SJSA1 (cell line): ENCODE results near the gene GPR160. TPM values are rescaled to one million over a fixed set of nuclear protein-coding genes. Genes with fewer than 3 reads are reported as not detected.

Experiments used
- DNase-seq, 2 experiments: peaks; one replicate each; pipeline ENCODE4 v3.0.0-alpha.2; 2015 to 2020; ENCODE audit warnings: low spot score in 2 of 2, low read depth in 1 of 2
- H3K27ac ChIP-seq: fragments of 250-450 bp; sonication (Bioruptor Pico); 2 replicates; pipeline ENCODE4 v1.5.1; 2020; ENCODE audit warnings: mild to moderate bottlenecking, moderate library complexity
- H3K27me3 ChIP-seq: fragments of 250-450 bp; sonication (Bioruptor Pico); replicated peaks from 2 replicates; pipeline ENCODE4 v1.5.1; 2020; ENCODE audit warnings: mild to moderate bottlenecking, moderate library complexity
- H3K36me3 ChIP-seq: fragments of 250-450 bp; sonication (Bioruptor Pico); 2 replicates; pipeline ENCODE4 v1.5.1; 2020; ENCODE audit warnings: mild to moderate bottlenecking
- H3K4me1 ChIP-seq: fragments of 250-450 bp; sonication (Bioruptor Pico); replicated peaks from 2 replicates; pipeline ENCODE4 v1.6.1; 2021; ENCODE audit warnings: mild to moderate bottlenecking
- H3K4me3 ChIP-seq: fragments of 250-450 bp; sonication (Bioruptor Pico); 2 replicates; pipeline ENCODE4 v1.5.1; 2020; ENCODE audit warnings: mild to moderate bottlenecking
- H3K9me3 ChIP-seq: fragments of 250-450 bp; sonication (Bioruptor Pico); replicated peaks from 2 replicates; pipeline ENCODE4 v1.5.1; 2020; ENCODE audit warnings: mild to moderate bottlenecking
- total RNA-seq: library from RNA; depleted of rRNA; stranded (reverse); fragments of >200 nt; shearing (Covaris generic); gene quantifications from 2 replicates; pipeline ENCODE4 v1.2.3, GENCODE V29; 2014; rRNA removed

Gene GPR160
- 0.89 TPM in 1 of 2 replicates, not detected in the other for total RNA-seq

DNA sequence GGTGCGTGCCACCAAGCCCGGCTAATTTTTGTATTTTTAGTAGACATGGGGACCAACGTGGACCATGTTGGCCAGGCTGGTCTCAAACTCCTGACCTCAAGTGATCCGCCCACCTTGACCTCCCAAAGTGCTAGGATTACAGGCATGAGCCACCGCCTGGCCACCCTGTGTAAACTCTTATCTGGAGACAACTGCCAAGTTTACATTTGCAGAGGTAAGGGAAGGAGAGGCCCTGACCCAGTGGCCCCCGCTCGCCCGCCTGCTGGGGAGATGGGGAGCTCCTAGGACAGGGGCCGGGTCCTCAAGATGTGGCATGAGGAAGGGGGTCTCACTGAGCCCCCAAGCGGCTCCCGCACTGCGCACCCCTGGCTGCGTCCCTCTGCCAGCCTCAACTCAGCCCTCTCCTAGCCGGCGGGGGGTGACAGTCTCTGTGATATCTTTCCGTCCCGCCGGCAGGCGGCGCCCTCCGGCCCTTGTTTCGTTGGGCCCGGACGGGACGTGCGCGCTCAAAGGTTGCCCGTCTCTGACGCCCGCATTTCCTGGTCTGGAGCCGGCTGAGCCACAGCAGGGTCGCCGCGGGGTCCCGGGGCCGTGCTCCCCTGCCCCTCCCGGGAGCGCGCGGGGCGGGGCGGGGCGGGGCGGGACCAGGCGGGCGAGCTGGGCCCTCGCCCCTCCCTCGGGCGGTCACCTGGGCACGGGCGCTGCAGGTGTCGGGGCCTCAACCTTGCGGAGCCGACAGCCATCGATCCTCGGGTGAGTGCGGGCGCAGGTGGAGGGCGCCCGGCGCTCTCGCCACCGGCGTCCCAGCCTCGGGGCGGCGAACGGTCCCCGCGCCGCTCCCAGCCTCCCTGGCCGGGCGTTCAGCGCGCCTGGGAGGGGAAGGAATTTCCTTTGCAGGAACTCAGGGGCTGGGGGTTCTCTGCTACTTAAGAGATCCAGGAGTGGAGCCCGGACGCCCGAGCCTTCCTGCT, at the start of gene GPR160:
GPR160 (plus strand) TSS at position 533 of the 971 bp plus-strand sequence. CDS start 45,978 bp downstream, outside the sequence.
- DNase-seq, result peak; percentile 20 to 54
- Histone ChIP-seq H3K9me3 (no peaks in the 10 kb centered on the region), H3K4me3 (peak within 1 kb of the TSS; percentile 37), H3K36me3 (no peaks in the 10 kb centered on the region), H3K27me3 (peaks cover 26% of the 10 kb centered on the region), H3K4me1 (peaks cover 10% of the 10 kb centered on the region), H3K27ac (no peak within 1 kb of the TSS)

GRCh38 chr3:169990431-169990830, 47.4 kb upstream of the GPR160 start:
- Histone ChIP-seq H3K4me3 (no peak overlapping the region), H3K9me3 (no peaks in the 10 kb centered on the region), H3K27ac (no peak overlapping the region), H3K27me3 (no peaks in the 10 kb centered on the region), H3K4me1 (no peaks in the 10 kb centered on the region), H3K36me3 (peaks cover 74% of the 10 kb centered on the region)
- DNase-seq, result no peak

DNA sequence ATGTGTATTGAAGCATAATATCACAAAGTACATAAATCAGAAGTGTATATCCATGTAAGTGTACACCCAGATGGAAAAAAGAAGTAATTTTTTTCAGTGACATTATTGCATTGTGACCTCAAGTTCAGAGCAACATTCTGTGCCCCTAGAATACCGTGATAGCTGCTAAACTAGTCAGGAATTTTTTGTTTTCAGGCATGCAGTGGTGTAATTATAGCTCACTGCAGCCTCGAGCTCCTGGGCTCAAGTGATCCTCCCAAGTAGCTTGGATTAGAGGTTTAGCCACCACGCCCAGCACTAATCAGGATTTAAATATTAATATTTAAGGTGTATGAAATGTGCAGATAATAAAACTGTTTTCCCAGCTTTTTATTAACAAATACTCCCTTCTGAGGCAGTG, 45.6 kb upstream of the GPR160 start:
- H3K27ac ChIP-seq, result no peak overlapping the region
- no peaks in the 10 kb centered on the region for H3K4me1 ChIP-seq
- no peak for DNase-seq
- H3K36me3 ChIP-seq, result peaks cover 63% of the 10 kb centered on the region
- H3K4me3 ChIP-seq, result no peak overlapping the region
- H3K27me3 ChIP-seq, result no peaks in the 10 kb centered on the region
- H3K9me3 ChIP-seq, result no peaks in the 10 kb centered on the region

GRCh38 chr3:169992781-169993180, 45.0 kb upstream of the GPR160 start:
- no peaks in the 10 kb centered on the region for H3K4me1 ChIP-seq
- H3K9me3 ChIP-seq, result no peaks in the 10 kb centered on the region
- DNase-seq, result no peak
- no peak overlapping the region for H3K27ac ChIP-seq
- no peaks in the 10 kb centered on the region for H3K27me3 ChIP-seq
- H3K36me3 ChIP-seq, result peaks cover 59% of the 10 kb centered on the region
- H3K4me3 ChIP-seq, result no peak overlapping the region

DNA sequence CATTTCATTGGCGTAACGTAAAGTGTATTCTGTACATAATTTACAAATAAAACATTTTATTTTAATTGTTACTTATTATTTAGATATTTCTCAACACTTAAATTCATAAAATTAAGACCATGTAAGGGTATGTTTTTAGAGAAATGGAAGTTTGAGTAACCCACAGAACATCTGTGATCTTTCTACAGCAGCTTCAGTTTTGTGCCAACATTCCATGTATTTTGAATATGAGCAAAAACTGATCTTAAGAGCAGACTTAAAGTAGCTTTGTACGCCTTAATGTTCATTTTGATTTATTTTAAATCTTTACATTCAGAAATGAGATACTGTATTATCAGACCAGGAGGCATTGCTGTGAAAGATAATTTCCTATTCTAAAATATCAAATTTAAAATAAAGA, 44.0 kb upstream of the GPR160 start:
- Histone ChIP-seq H3K4me1 (no peaks in the 10 kb centered on the region), H3K36me3 (peaks cover 50% of the 10 kb centered on the region), H3K9me3 (no peaks in the 10 kb centered on the region), H3K27me3 (no peaks in the 10 kb centered on the region), H3K27ac (no peak overlapping the region), H3K4me3 (no peak overlapping the region)
- no peak for DNase-seq

GRCh38 chr3:169996063-169996462, 41.7 kb upstream of the GPR160 start:
- Histone ChIP-seq H3K9me3 (no peaks in the 10 kb centered on the region), H3K36me3 (peaks cover 41% of the 10 kb centered on the region)

GRCh38 chr3:169998668-169999131, 39.1 kb upstream of the GPR160 start:
- no peak overlapping the region for H3K27ac ChIP-seq
- no peaks in the 10 kb centered on the region for H3K4me1 ChIP-seq
- DNase-seq, result no peak
- no peaks in the 10 kb centered on the region for H3K9me3 ChIP-seq
- H3K36me3 ChIP-seq, result peaks cover 18% of the 10 kb centered on the region
- no peak overlapping the region for H3K4me3 ChIP-seq
- H3K27me3 ChIP-seq, result no peaks in the 10 kb centered on the region

More at GRCh38 chr3:169996063-169996462, 41.7 kb upstream of the GPR160 start:
- DNase-seq, result no peak
- H3K4me3 ChIP-seq, result no peak overlapping the region
- no peak overlapping the region for H3K27ac ChIP-seq
- H3K4me1 ChIP-seq, result no peaks in the 10 kb centered on the region
- H3K27me3 ChIP-seq, result no peaks in the 10 kb centered on the region

DNA sequence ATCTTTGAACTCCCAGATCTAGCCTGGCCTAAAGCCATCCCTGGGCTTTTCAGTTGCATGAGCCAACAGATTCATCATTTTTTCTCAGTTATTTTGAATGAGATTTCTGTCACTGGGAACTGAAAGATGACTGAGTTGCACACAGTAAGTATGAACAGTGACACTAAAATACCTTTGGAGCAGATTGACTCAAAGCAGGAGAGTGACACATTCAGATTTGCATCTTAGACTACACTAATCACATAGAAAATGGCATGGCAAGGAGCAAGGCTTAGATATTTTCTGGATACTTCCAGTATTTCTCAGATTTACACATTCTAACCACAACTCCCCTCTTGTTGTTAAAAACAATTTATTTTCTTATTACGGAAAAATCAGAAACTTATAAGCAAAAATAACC, 38.4 kb upstream of the GPR160 start:
- Histone ChIP-seq H3K4me3 (no peak overlapping the region), H3K36me3 (peaks cover 12% of the 10 kb centered on the region), H3K27me3 (no peaks in the 10 kb centered on the region), H3K27ac (no peak overlapping the region), H3K4me1 (no peaks in the 10 kb centered on the region), H3K9me3 (no peaks in the 10 kb centered on the region)
- no peak for DNase-seq

- Histone ChIP-seq H3K36me3 (peaks cover 6% of the 10 kb centered on the region; the same call in 1 of the 2 replicates), H3K27me3 (no peaks in the 10 kb centered on the region), H3K27ac (no peak overlapping the region), H3K9me3 (no peaks in the 10 kb centered on the region), H3K4me1 (no peaks in the 10 kb centered on the region), H3K4me3 (no peak overlapping the region)
- no peak for DNase-seq
Observed at GRCh38 chr3:170000051-170000450, 37.7 kb upstream of the GPR160 start.

DNA sequence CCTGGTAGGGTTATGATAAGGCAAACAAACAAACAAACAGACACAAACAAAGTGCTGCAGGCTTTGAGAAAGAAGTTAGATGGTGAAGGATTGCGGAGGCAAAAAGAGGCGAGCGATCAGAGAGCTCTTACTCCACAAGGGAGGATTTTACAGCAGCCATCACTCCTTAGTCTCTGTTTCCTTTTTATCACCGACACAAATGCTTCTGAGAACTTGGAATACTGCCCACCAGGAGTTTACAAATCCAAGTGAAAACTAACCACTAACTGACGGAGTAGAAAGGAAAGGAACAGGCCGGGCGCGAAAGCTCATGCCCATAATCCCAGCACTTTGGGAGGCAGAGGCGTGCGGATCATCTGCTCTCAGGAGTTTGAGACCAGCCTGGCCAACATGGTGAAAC, 35.6 kb upstream of the GPR160 start:
- Histone ChIP-seq H3K27ac (no peak overlapping the region), H3K9me3 (no peaks in the 10 kb centered on the region), H3K4me3 (no peak overlapping the region), H3K36me3 (0 out of 2 replicates have a peak, but pooled peaks cover 3% of the 10 kb centered on the region), H3K27me3 (no peaks in the 10 kb centered on the region), H3K4me1 (no peaks in the 10 kb centered on the region)
- DNase-seq, result no peak

DNA sequence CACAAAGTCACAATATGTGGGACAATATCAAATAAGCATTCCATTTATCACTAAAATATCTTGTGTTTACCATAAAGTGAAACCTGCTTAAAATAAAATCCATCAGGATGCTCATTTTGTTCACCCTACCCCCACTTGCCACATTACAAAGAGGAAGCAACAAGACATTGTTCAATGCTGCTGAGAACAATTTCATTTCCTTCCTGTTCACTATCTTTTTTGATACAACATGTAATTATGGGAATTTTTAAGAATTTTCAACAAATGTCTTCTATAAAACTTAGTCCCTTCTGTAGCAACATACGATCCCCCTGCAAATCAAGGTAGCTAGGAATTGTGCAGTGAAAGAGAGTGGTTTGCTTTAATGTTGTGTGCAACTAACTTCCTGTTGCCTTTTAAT, 34.9 kb upstream of the GPR160 start:
- Histone ChIP-seq H3K27ac (no peak overlapping the region), H3K4me1 (no peaks in the 10 kb centered on the region), H3K4me3 (no peak overlapping the region), H3K36me3 (0 out of 2 replicates have a peak, but pooled peaks cover 3% of the 10 kb centered on the region), H3K9me3 (no peaks in the 10 kb centered on the region), H3K27me3 (no peaks in the 10 kb centered on the region)
- no peak for DNase-seq

DNA sequence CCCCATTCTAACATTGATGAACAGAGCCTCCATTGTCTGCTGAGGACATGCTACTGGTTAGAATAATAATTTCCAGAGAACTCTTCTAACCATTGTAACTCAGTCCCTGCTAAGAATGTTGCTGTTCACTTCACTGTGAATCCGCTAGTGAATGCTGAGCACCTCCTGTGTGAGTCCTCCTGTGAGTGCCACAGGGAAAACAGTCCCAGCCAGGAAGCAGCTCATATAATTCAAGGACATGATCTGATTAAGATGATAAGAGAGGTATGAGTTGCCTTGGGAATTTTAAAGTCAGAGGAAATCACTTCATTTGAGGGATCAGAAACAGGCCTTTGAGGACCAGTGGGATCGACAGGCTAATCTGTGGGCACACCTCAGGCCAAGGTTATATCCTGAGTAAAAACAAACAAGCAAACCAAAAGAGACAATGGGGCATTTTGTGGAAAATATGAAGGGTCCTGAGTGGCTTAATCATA, 33.9 kb upstream of the GPR160 start:
- Histone ChIP-seq H3K9me3 (no peaks in the 10 kb centered on the region), H3K36me3 (0 out of 2 replicates have a peak, but pooled peaks cover 3% of the 10 kb centered on the region), H3K4me3 (no peak overlapping the region), H3K27ac (no peak overlapping the region), H3K27me3 (no peaks in the 10 kb centered on the region), H3K4me1 (no peaks in the 10 kb centered on the region)
- DNase-seq, result no peak

DNA sequence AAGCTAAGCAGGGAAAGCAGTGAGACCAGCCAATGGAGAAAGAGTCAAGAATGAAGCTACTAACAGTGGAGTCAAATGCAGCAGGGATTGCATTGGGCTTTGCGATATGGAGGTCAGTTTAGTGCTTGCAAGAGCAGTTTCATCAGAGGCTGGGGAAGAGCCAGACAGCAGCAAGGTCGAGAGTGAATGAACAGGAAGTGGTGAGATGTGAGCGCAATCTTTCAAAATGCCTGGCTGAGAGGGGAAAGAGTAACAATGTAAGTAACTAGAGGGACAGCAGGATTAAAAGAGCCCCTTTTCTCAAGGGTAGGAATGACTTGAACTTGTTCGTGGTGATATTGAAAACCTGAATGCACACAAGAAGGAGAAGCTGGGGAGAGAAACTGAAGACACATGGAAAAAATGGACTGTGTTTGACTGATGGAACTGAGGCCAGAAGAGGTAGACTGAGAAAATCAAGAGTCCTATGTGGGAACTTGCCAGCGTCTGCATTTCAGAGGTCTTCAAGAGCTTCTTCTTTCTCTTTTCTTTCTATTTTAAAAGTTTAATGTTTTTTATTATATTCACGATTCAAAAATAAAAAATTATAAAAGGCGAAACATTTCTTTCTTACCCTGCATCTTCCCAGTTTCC, 30.6 kb upstream of the GPR160 start:
- H3K4me3 ChIP-seq, result no peak overlapping the region
- DNase-seq, result no peak
- H3K36me3 ChIP-seq, result no peaks in the 10 kb centered on the region
- H3K4me1 ChIP-seq, result no peaks in the 10 kb centered on the region
- no peaks in the 10 kb centered on the region for H3K9me3 ChIP-seq
- no peaks in the 10 kb centered on the region for H3K27me3 ChIP-seq
- no peak overlapping the region for H3K27ac ChIP-seq

GRCh38 chr3:170010498-170010897, 27.3 kb upstream of the GPR160 start:
- H3K4me1 ChIP-seq, result no peaks in the 10 kb centered on the region
- no peak for DNase-seq
- no peak overlapping the region for H3K27ac ChIP-seq
- no peak overlapping the region for H3K4me3 ChIP-seq
- H3K36me3 ChIP-seq, result no peaks in the 10 kb centered on the region
- no peaks in the 10 kb centered on the region for H3K27me3 ChIP-seq
- no peaks in the 10 kb centered on the region for H3K9me3 ChIP-seq
